Measurements from ENCODE around the gene TSEN34. TPM values are rescaled to one million over a fixed set of nuclear protein-coding genes. Genes with fewer than 3 reads are reported as not detected.
"Not testable (repeated sequence)": the region's sequence is repeated elsewhere in the genome, so short reads cannot be mapped to it uniquely, and the experiment has no call there.

Gene TSEN34
- total RNA-seq, 8 experiments from 2014 or later = 29.7 to 69.7 (median 43.1) TPM

- WGBS, 10 experiments = 30% methylated on average over 2 of the region's 6 CpGs; no CpG with 5 or more reads in 9 of the 10 experiments
- in situ Hi-C loops (cut with MboI; ENCODE audit: low pct_unique_long_range_greater_than_20kb in 2 of 9, low sequenced_read_pairs in 9 of 9, unreplicated experiment in 9 of 9); H3K27ac ChIP-seq; H3K4me3 ChIP-seq; H3K4me1 ChIP-seq (replicated peaks in 1 of 2): not testable (repeated sequence)
- peak in 3 of 8 experiments; percentile 29 to 44 (median 44) for ATAC-seq (replicated peaks in 6 of 8)
Measured at GRCh38 chr19:54242646-54243045, 51.5 kb downstream of the TSEN34 start, which contains the start of gene LILRA6. TSS of gene LILRA6 (minus strand) at chr19:54242790.

GRCh38 chr19:54243809-54244208 is 52.7 kb downstream of the TSEN34 start:
- no CpG with 5 or more reads among the region's 8 CpGs for WGBS, 10 experiments
- in situ Hi-C loops (cut with MboI; ENCODE audit: low pct_unique_long_range_greater_than_20kb in 2 of 9, low sequenced_read_pairs in 9 of 9, unreplicated experiment in 9 of 9); ATAC-seq (replicated peaks in 6 of 8); H3K27ac ChIP-seq; H3K4me3 ChIP-seq; H3K4me1 ChIP-seq (replicated peaks in 1 of 2): not testable (repeated sequence)

Other genes with a start within 250 kb of the TSEN34 start
- gene CACNG8, start 228.4 kb upstream of the TSEN34 start, total RNA-seq = 1 to 10 TPM in 7 of 8 experiments, under 1 TPM in 1; 0.15 to 6.1 (median 1.6) TPM
- gene CACNG6, start 199.7 kb upstream of the TSEN34 start, total RNA-seq = 1 to 10 TPM in 4 of 8 experiments, under 1 TPM in 3, not detected in 1; 0.15 to 2.2 (median 1.0) TPM
- 1 to 10 TPM in 1 of 8 experiments, not detected in 7; 1.7 TPM for gene VSTM1, start 127.4 kb upstream of the TSEN34 start, total RNA-seq
- not detected for gene TARM1, start 109.9 kb upstream of the TSEN34 start, total RNA-seq
- under 1 TPM; 0.11 to 0.95 (median 0.22) TPM for gene OSCAR, start 90.5 kb upstream of the TSEN34 start, total RNA-seq
- gene NDUFA3, start 88.5 kb upstream of the TSEN34 start, total RNA-seq = 100 to 1,000 TPM; 188 to 271 (median 210) TPM
- 10 to 100 TPM; 14.9 to 34.7 (median 20.8) TPM for gene TFPT, start 75.7 kb upstream of the TSEN34 start, total RNA-seq
- 10 to 100 TPM; 29.5 to 78.7 (median 59.3) TPM for gene PRPF31, start 75.6 kb upstream of the TSEN34 start, total RNA-seq
- gene CNOT3, start 53.5 kb upstream of the TSEN34 start, total RNA-seq = 10 to 100 TPM in 4 of 8 experiments, 1 to 10 TPM in 4; 8.4 to 47.1 (median 13.0) TPM
- gene LENG1, start 31.6 kb upstream of the TSEN34 start, total RNA-seq = 10 to 100 TPM in 6 of 8 experiments, 1 to 10 TPM in 2; 8.2 to 12.5 (median 10.9) TPM
- 1 to 10 TPM in 6 of 8 experiments, under 1 TPM in 2; 0.76 to 2.8 (median 1.5) TPM for gene TMC4, start 18.1 kb upstream of the TSEN34 start, total RNA-seq
- 10 to 100 TPM; 20.5 to 59.8 (median 30.3) TPM for gene MBOAT7, start 1.7 kb upstream of the TSEN34 start, total RNA-seq
- gene RPS9, start 9.6 kb downstream of the TSEN34 start, total RNA-seq = 1,000 to 10,000 TPM; 1,240 to 1,920 (median 1,801) TPM
- 1 to 10 TPM in 2 of 8 experiments, under 1 TPM in 6; 0.13 to 1.7 (median 0.43) TPM for gene LILRB3, start 31.7 kb downstream of the TSEN34 start, total RNA-seq
- gene LILRA6, start 51.5 kb downstream of the TSEN34 start, total RNA-seq = under 1 TPM in 7 of 8 experiments, not detected in 1; 0.05 to 0.56 (median 0.27) TPM
- under 1 TPM in 6 of 8 experiments, not detected in 2; under 0.01 to 0.81 (median 0.17) TPM for gene LILRB5, start 66.0 kb downstream of the TSEN34 start, total RNA-seq
- gene LILRB2, start 89.8 kb downstream of the TSEN34 start, total RNA-seq = under 1 TPM in 5 of 8 experiments, not detected in 3; 0.04 to 0.57 (median 0.18) TPM
- gene LILRA5, start 121.9 kb downstream of the TSEN34 start, total RNA-seq = under 1 TPM in 1 of 8 experiments, not detected in 7; 0.28 TPM
- gene LILRA4, start 147.9 kb downstream of the TSEN34 start, total RNA-seq = under 1 TPM in 2 of 8 experiments, not detected in 6; 0.08 to 0.85 TPM
- gene LAIR1, start 173.6 kb downstream of the TSEN34 start, total RNA-seq = 1 to 10 TPM in 1 of 8 experiments, under 1 TPM in 5, not detected in 2; 0.11 to 2.5 (median 0.68) TPM
- gene TTYH1, start 224.2 kb downstream of the TSEN34 start, total RNA-seq = 100 to 1,000 TPM in 5 of 8 experiments, 1 to 10 TPM in 3; 1.7 to 440 (median 160) TPM